Astrocyte (in vitro differentiated cells and primary cell): ENCODE results near the gene RBFOX2. TPM values are rescaled to one million over a fixed set of nuclear protein-coding genes. Genes with fewer than 3 reads are reported as not detected.

Experiments
- DNase-seq: peaks from one replicate; pipeline ENCODE4 v3.0.0-alpha.2; 2010; ENCODE audit warnings: low read depth
- FAIRE-seq: peaks from 2 replicates; lab custom pipeline; 2011; peaks lifted over from hg19 to GRCh38; lab: Jason Lieb, UNC
- H2AFZ ChIP-seq: 2 replicates; pipeline ENCODE4 v1.6.0; 2012; ENCODE audit warnings: low read depth, low read length, inconsistent platforms
- H3K27ac ChIP-seq: 2 replicates; pipeline ENCODE4 v1.5.1; 2011; ENCODE audit warnings: low read depth, low read length, inconsistent platforms
- H3K27me3 ChIP-seq: 2 replicates; pipeline ENCODE4 v1.6.0; 2011; ENCODE audit warnings: low read length, inconsistent platforms; ENCODE audit not compliant: insufficient read depth
- H3K36me3 ChIP-seq: 2 replicates; pipeline ENCODE4 v1.5.1; 2011; ENCODE audit warnings: low read length, inconsistent platforms; ENCODE audit not compliant: insufficient read depth
- H3K4me1 ChIP-seq: 2 replicates; pipeline ENCODE4 v1.5.1; 2011; ENCODE audit warnings: low read length, inconsistent platforms; ENCODE audit not compliant: insufficient read depth
- H3K4me2 ChIP-seq: 2 replicates; pipeline ENCODE4 v1.6.0; 2012; ENCODE audit warnings: low read length, inconsistent platforms
- H3K4me3 ChIP-seq: 2 replicates; pipeline ENCODE4 v1.5.1; 2011; ENCODE audit warnings: low read depth, mild to moderate bottlenecking, low read length, inconsistent platforms; ENCODE audit not compliant: insufficient read depth
- H3K79me2 ChIP-seq: 2 replicates; pipeline ENCODE4 v1.6.0; 2012; ENCODE audit warnings: mild to moderate bottlenecking, low read length, inconsistent platforms; ENCODE audit not compliant: insufficient read depth
- H3K9ac ChIP-seq: 2 replicates; pipeline ENCODE4 v1.6.0; 2012; ENCODE audit warnings: mild to moderate bottlenecking, low read length, inconsistent platforms
- H3K9me3 ChIP-seq: 2 replicates; pipeline ENCODE4 v1.5.1; 2012; ENCODE audit warnings: low read depth, mild to moderate bottlenecking, low read length, inconsistent platforms; ENCODE audit not compliant: insufficient read depth
- H4K20me1 ChIP-seq: 2 replicates; pipeline ENCODE4 v1.6.0; 2012; ENCODE audit warnings: low read length, inconsistent platforms; ENCODE audit not compliant: insufficient read depth
- H3K27ac Mint-ChIP-seq: one replicate; pipeline ENCODE4 v1.8.0; 2021; ENCODE audit warnings: mild to moderate bottlenecking, mixed read lengths; ENCODE audit not compliant: unreplicated experiment
- H3K27me3 Mint-ChIP-seq: one replicate; pipeline ENCODE4 v1.8.0; 2021; ENCODE audit warnings: low read depth, mixed read lengths; ENCODE audit not compliant: unreplicated experiment
- H3K36me3 Mint-ChIP-seq: one replicate; pipeline ENCODE4 v1.8.0; 2021; ENCODE audit warnings: low read depth, mixed read lengths; ENCODE audit not compliant: unreplicated experiment
- H3K4me1 Mint-ChIP-seq: one replicate; pipeline ENCODE4 v1.8.0; 2021; ENCODE audit warnings: low read depth, mixed read lengths; ENCODE audit not compliant: unreplicated experiment
- H3K4me3 Mint-ChIP-seq: one replicate; pipeline ENCODE4 v1.8.0; 2021; ENCODE audit warnings: mild to moderate bottlenecking, moderate library complexity, mixed read lengths; ENCODE audit not compliant: unreplicated experiment
- H3K9me3 Mint-ChIP-seq: one replicate; pipeline ENCODE4 v1.8.0; 2021; ENCODE audit warnings: mild to moderate bottlenecking, mixed read lengths; ENCODE audit not compliant: unreplicated experiment
- EZH2 ChIP-seq: IDR thresholded peaks from 2 replicates; pipeline ENCODE4 v1.6.1; 2012; ENCODE audit warnings: mild to moderate bottlenecking, low read length, inconsistent platforms; ENCODE audit not compliant: insufficient read depth
- total RNA-seq: library from RNA; stranded (reverse); gene quantifications from 2 replicates; pipeline ENCODE4 v1.2.1, GENCODE V29; 2021
- TF ChIP-seq, protein P1 (sequence below): IDR thresholded peaks from 2 replicates; pipeline ENCODE4 v1.5.1; 2011; ENCODE audit warnings: low read depth, mild to moderate bottlenecking, inconsistent platforms, low read length, moderate library complexity; ENCODE audit not compliant: insufficient read depth

RBFOX2 gene
- total RNA-seq, 1 donor from 2014 or later: 169 TPM

GRCh38 chr22:35904752-35905151, 123.9 kb downstream of the RBFOX2 start:
- Histone ChIP-seq H3K79me2 (peaks cover 70% of the 10 kb centered on the region), H3K9me3 (no peaks in the 10 kb centered on the region), H3K4me1 (peaks cover 21% of the 10 kb centered on the region), H2AFZ (no peak overlapping the region), H3K27me3 (no peaks in the 10 kb centered on the region), H3K36me3 (no peaks in the 10 kb centered on the region), H3K4me3 (no peak overlapping the region), H3K9ac (no peak overlapping the region), H3K27ac (no peak overlapping the region), H3K4me2 (no peak overlapping the region), H4K20me1 (peaks cover 48% of the 10 kb centered on the region)
- Mint-ChIP-seq H3K4me3 (no peak overlapping the region), H3K9me3 (no peaks in the 10 kb centered on the region), H3K4me1 (peaks cover 34% of the 10 kb centered on the region), H3K27me3 (no peaks in the 10 kb centered on the region), H3K36me3 (no peaks in the 10 kb centered on the region), H3K27ac (no peak overlapping the region)
- TF ChIP-seq, protein P1, sequence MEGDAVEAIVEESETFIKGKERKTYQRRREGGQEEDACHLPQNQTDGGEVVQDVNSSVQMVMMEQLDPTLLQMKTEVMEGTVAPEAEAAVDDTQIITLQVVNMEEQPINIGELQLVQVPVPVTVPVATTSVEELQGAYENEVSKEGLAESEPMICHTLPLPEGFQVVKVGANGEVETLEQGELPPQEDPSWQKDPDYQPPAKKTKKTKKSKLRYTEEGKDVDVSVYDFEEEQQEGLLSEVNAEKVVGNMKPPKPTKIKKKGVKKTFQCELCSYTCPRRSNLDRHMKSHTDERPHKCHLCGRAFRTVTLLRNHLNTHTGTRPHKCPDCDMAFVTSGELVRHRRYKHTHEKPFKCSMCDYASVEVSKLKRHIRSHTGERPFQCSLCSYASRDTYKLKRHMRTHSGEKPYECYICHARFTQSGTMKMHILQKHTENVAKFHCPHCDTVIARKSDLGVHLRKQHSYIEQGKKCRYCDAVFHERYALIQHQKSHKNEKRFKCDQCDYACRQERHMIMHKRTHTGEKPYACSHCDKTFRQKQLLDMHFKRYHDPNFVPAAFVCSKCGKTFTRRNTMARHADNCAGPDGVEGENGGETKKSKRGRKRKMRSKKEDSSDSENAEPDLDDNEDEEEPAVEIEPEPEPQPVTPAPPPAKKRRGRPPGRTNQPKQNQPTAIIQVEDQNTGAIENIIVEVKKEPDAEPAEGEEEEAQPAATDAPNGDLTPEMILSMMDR: no peak
- no peak for TF ChIP-seq EZH2
- FAIRE-seq (no peak), DNase-seq (no peak)

DNA sequence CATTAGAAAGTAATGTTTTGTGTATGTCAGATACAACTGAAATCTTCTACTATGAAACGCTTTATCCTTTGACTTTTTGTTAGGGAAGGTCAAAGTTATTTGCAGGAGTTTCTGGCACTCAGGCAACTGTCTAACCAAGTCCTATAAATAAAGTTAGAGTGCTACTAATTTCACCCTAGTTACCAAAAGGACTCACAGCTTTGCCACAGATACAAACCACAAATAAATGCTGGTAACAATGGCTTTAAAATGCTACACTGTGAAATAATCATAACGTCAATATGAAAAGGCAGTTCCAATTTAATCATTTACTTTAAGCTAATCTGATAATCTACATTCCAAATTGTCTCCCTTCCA, 124.3 kb downstream of the RBFOX2 start:
- Histone ChIP-seq H3K4me2 (no peak overlapping the region), H3K79me2 (peaks cover 70% of the 10 kb centered on the region), H3K4me3 (no peak overlapping the region), H3K36me3 (no peaks in the 10 kb centered on the region), H4K20me1 (peaks cover 52% of the 10 kb centered on the region), H3K9me3 (no peaks in the 10 kb centered on the region), H3K9ac (no peak overlapping the region), H3K4me1 (peaks cover 19% of the 10 kb centered on the region), H3K27me3 (no peaks in the 10 kb centered on the region), H3K27ac (no peak overlapping the region), H2AFZ (no peak overlapping the region)
- Mint-ChIP-seq H3K36me3 (no peaks in the 10 kb centered on the region), H3K4me1 (peaks cover 37% of the 10 kb centered on the region), H3K9me3 (no peaks in the 10 kb centered on the region), H3K4me3 (no peak overlapping the region), H3K27ac (no peak overlapping the region), H3K27me3 (no peaks in the 10 kb centered on the region)
- FAIRE-seq: no peak
- DNase-seq: no peak
- TF ChIP-seq, protein P1: no peak
- TF ChIP-seq EZH2: no peak

GRCh38 chr22:35903571-35904335, 124.9 kb downstream of the RBFOX2 start:
- no peak overlapping the region for H3K27ac ChIP-seq
- TF ChIP-seq, protein P1: no peak
- no peak for TF ChIP-seq EZH2
- peaks cover 69% of the 10 kb centered on the region for H3K79me2 ChIP-seq
- peaks cover 53% of the 10 kb centered on the region for H4K20me1 ChIP-seq
- H3K9ac ChIP-seq: no peak overlapping the region
- DNase-seq (no peak), FAIRE-seq (no peak)
- H2AFZ ChIP-seq: no peak overlapping the region
- no peak overlapping the region for H3K4me3 Mint-ChIP-seq
- no peak overlapping the region for H3K4me2 ChIP-seq
- H3K27me3 ChIP-seq: no peaks in the 10 kb centered on the region
- H3K27ac Mint-ChIP-seq: peak overlapping the region; percentile 21
- no peaks in the 10 kb centered on the region for H3K9me3 ChIP-seq
- H3K4me1 ChIP-seq: peaks cover 19% of the 10 kb centered on the region
- no peaks in the 10 kb centered on the region for H3K9me3 Mint-ChIP-seq
- peaks cover 40% of the 10 kb centered on the region for H3K4me1 Mint-ChIP-seq
- H3K4me3 ChIP-seq: no peak overlapping the region
- H3K36me3 ChIP-seq: no peaks in the 10 kb centered on the region
- H3K36me3 Mint-ChIP-seq: no peaks in the 10 kb centered on the region
- H3K27me3 Mint-ChIP-seq: no peaks in the 10 kb centered on the region
